Mucosa of descending colon (tissue), 3 donors: ENCODE measurements around the gene C6orf89. TPM values are rescaled to one million over a fixed set of nuclear protein-coding genes. Genes with fewer than 3 reads are reported as not detected.

ENCODE experiments used
- ATAC-seq: fragments of 200-7000 bp; cut with Tn5 transposase; one replicate; pipeline ENCODE4 v1.9.1; 2020; ENCODE audit warnings: mild to moderate bottlenecking, moderate library complexity
- DNase-seq, 3 donors: peaks; one replicate each; pipeline ENCODE4 v3.0.0-alpha.2; 2020
- H3K36me3 ChIP-seq: fragments of 200-600 bp; one replicate; pipeline ENCODE4 v1.8.0; 2021; ENCODE audit warnings: low read depth, mild to moderate bottlenecking
- H3K4me1 ChIP-seq: fragments of 200-600 bp; one replicate; pipeline ENCODE4 v1.8.0; 2021; ENCODE audit warnings: low read depth, mild to moderate bottlenecking
- H3K4me3 ChIP-seq: fragments of 200-600 bp; one replicate; pipeline ENCODE4 v1.8.0; 2021; ENCODE audit warnings: mild to moderate bottlenecking
- H3K9me3 ChIP-seq: fragments of 200-600 bp; one replicate; pipeline ENCODE4 v1.8.0; 2021; ENCODE audit warnings: mild to moderate bottlenecking
- intact Hi-C, 2 donors: fragments of 100-400 bp; cut with DNase I in 1 of 2; cut with micrococcal nuclease in 1 of 2; formaldehyde crosslinking; loops; one replicate each; pipeline versions ENCODE4 v1.11.0 to v1.11.1; 2022; cut with DNase I, micrococcal nuclease
- total RNA-seq, 3 donors: library from RNA; stranded (reverse); fragmentation: NEBNext Ultra II Directional in 2 of 3; extraction: Animal tissue kit (Norgen Biotek cat#: 25700) in 2 of 3; gene quantifications; one replicate each; pipeline versions ENCODE4 v1.2.1 to v1.2.4, GENCODE V29; 2021 to 2023
- TF ChIP-seq, protein P1 (sequence below): fragments of 200-600 bp; IDR thresholded peaks from one replicate; pipeline ENCODE4 v1.8.0; 2022; ENCODE audit warnings: antibody characterized with exemption, mild to moderate bottlenecking
- donor health status: DM: no; HTN: no; CAD: no; lungs with moderate emphysema.
- donor health status: DM: no; HTN: no; CAD: no.
- donor health status: DM: no; HTN: yes; CAD: no.

C6orf89 gene
- total RNA-seq, 3 donors from 2014 or later, result 53.9 to 66.6 (median 56.0) TPM

DNA sequence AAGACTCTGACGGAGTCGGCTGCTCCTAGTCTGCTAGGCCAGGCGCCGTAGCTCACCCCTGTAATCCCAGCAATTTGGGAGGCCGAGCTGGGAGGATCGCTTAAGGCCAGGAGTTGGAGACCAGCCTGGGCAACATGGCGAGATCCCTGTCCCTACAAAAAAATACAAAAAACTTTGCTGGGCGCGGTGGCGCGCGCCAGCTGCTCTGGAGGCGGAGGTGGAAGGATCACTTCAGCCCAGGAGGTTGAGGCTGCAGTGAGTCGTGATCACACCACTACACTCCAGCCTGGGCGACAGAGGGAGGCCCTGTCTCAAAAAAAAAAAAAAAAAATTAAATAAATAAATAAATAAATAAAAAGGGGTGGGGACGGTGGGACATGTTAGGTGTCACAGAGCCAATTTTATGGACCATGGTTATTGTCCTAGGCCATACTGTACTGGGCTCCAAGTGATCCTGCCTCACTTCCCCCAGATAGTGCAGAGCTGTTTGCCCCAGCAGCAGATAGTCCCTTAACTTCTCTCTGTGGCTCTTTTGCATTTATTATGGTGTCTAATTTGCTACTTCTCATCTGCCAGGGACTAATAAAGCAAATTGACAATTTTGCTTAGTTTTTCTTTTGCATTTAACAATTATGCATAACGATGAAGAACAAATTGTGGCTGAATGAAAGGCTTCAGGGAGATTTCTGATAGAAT is 74.0 kb downstream of the C6orf89 start:
- no peak for ATAC-seq
- intact Hi-C loops, result no loop called here
- no peaks in the 10 kb centered on the region for H3K4me1 ChIP-seq
- H3K9me3 ChIP-seq, result no peaks in the 10 kb centered on the region
- no peak for DNase-seq
- TF ChIP-seq, protein P1, sequence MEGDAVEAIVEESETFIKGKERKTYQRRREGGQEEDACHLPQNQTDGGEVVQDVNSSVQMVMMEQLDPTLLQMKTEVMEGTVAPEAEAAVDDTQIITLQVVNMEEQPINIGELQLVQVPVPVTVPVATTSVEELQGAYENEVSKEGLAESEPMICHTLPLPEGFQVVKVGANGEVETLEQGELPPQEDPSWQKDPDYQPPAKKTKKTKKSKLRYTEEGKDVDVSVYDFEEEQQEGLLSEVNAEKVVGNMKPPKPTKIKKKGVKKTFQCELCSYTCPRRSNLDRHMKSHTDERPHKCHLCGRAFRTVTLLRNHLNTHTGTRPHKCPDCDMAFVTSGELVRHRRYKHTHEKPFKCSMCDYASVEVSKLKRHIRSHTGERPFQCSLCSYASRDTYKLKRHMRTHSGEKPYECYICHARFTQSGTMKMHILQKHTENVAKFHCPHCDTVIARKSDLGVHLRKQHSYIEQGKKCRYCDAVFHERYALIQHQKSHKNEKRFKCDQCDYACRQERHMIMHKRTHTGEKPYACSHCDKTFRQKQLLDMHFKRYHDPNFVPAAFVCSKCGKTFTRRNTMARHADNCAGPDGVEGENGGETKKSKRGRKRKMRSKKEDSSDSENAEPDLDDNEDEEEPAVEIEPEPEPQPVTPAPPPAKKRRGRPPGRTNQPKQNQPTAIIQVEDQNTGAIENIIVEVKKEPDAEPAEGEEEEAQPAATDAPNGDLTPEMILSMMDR, result no peak
- no peaks in the 10 kb centered on the region for H3K36me3 ChIP-seq
- H3K4me3 ChIP-seq, result no peak overlapping the region

DNA sequence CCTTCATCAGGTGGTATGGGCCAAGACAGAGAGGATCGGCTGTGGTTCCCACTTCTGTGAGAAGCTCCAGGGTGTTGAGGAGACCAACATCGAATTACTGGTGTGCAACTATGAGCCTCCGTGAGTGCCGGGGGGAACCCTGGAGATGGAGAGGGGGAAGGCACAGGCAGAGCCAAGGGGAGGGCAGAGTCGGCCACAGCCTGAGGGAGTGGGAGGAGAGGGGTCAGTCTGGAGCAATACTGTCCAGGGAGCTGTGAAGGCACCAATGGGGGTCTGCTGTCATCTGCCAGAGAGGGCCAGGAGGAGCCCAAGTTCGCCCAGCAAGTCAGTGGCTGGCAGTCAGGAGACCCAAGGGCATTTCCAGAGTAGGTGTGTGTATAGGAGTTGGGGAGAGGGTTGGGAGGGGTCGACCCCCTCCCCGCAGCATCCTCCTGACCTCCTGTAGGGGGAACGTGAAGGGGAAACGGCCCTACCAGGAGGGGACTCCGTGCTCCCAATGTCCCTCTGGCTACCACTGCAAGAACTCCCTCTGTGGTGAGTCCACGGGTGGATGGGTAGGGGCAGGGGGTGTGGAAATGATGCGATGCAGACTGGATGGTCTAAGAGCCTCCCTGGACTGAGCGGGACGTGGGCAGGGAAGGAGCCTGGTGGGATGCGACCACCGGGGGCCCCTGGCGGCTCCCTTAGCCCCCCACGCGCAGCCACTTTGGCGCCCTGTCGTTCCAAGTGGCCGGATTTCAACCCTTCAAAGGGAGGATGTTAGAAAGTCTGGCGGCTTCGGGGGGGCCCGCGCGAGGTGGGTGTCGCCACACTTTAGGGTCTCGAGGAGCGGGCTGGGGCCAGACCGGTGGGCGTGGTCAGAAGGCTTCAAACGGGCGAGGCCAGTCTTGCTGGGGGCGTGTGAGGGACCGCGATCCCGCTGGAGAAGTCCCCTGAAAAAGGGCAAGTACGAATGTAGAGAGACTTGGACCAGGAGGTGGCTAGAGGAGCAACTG is 76.0 kb downstream of the C6orf89 start:
- intact Hi-C loops, result no loop called here
- ATAC-seq, result no peak
- Histone ChIP-seq H3K9me3 (no peaks in the 10 kb centered on the region), H3K4me1 (no peaks in the 10 kb centered on the region), H3K36me3 (no peaks in the 10 kb centered on the region), H3K4me3 (no peak overlapping the region)
- TF ChIP-seq, protein P1, result no peak
- no peak for DNase-seq

DNA sequence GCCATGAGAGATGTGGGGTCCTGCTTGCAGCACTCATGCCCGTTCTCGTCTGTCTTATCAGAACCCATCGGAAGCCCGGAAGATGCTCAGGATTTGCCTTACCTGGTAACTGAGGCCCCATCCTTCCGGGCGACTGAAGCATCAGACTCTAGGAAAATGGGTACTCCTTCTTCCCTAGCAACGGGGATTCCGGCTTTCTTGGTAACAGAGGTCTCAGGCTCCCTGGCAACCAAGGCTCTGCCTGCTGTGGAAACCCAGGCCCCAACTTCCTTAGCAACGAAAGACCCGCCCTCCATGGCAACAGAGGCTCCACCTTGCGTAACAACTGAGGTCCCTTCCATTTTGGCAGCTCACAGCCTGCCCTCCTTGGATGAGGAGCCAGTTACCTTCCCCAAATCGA is 77.1 kb downstream of the C6orf89 start:
- Histone ChIP-seq H3K4me1 (no peaks in the 10 kb centered on the region), H3K36me3 (no peaks in the 10 kb centered on the region), H3K4me3 (no peak overlapping the region), H3K9me3 (no peaks in the 10 kb centered on the region)
- TF ChIP-seq, protein P1, result no peak
- ATAC-seq (peak; percentile 50), DNase-seq (peak; percentile 65 to 75 (median 73))
- intact Hi-C loops, result no loop called here

DNA sequence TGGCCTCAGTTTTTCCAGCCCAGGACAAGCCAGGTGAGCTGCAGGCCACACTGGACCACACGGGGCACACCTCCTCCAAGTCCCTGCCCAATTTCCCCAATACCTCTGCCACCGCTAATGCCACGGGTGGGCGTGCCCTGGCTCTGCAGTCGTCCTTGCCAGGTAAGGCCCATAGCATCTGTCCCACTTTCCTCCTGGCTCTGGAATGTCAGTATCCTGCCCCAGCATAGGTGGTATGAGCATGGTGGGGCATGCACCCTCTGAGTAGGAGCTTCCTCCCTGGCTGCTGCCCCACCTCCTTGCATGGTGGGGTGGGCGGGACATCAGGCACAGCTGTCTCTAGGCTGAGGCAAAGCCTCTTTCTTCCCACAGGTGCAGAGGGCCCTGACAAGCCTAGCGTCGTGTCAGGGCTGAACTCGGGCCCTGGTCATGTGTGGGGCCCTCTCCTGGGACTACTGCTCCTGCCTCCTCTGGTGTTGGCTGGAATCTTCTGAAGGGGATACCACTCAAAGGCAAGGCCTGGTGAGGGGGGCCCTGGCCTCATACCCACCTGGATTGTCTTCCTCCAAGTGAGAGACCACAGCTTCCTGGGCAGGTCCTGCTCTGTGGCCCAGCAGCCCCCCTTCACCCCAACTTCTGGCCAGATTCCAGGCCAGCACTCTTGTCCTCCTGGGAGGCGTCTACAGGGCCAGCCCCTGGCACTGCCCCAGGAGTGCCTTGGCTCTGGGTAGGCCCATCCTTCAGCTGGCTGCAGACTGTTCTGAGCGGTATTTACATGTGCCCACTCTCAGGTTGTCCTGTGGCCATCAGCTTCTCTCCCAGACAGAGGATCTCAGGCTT is 77.9 kb downstream of the C6orf89 start:
- Histone ChIP-seq H3K4me3 (no peak overlapping the region), H3K36me3 (peaks cover 3% of the 10 kb centered on the region), H3K9me3 (no peaks in the 10 kb centered on the region), H3K4me1 (no peaks in the 10 kb centered on the region)
- intact Hi-C loops, result no loop called here
- TF ChIP-seq, protein P1, result no peak
- DNase-seq, result no peak
- ATAC-seq, result peak; percentile 46

DNA sequence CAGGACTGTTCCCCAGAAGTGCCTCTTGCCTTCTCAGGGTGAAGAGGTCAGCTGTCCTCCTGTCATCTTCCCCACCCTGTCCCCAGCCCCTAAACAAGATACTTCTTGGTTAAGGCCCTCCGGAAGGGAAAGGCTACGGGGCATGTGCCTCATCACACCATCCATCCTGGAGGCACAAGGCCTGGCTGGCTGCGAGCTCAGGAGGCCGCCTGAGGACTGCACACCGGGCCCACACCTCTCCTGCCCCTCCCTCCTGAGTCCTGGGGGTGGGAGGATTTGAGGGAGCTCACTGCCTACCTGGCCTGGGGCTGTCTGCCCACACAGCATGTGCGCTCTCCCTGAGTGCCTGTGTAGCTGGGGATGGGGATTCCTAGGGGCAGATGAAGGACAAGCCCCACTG is 78.6 kb downstream of the C6orf89 start:
- H3K4me3 ChIP-seq, result no peak overlapping the region
- TF ChIP-seq, protein P1, result no peak
- DNase-seq (no peak), ATAC-seq (no peak)
- H3K36me3 ChIP-seq, result peaks cover 7% of the 10 kb centered on the region
- no peaks in the 10 kb centered on the region for H3K9me3 ChIP-seq
- intact Hi-C loops, result no loop called here
- H3K4me1 ChIP-seq, result no peaks in the 10 kb centered on the region
